ENCODE measurements around the gene GRAMD4. TPM values are rescaled to one million over a fixed set of nuclear protein-coding genes. Genes with fewer than 3 reads are reported as not detected.
A peak's percentile ranks its signal among the peaks of the same experiment; 100 is the strongest.

GRAMD4 gene
- polyA plus RNA-seq, 3 donors: 9.5 to 33.3 (median 12.6) TPM

GRCh38 chr22:46660604-46661201 lies 40.5 kb downstream of the GRAMD4 start:
- no peak overlapping the region for H3K4me3 Mint-ChIP-seq

GRCh38 chr22:46661221-46661851 lies 41.1 kb downstream of the GRAMD4 start:
- Histone ChIP-seq H2AFZ (ENCODE audit: insufficient read depth, low read depth, low read length, poor library complexity, severe bottlenecking) (no peak overlapping the region), H3K4me1 (ENCODE audit: control insufficient read depth in 1 of 2, insufficient read depth in 2 of 2, low read length in 2 of 2) (no peaks in the 10 kb centered on the region), H3K27me3 (ENCODE audit: control insufficient read depth in 2 of 2, insufficient read depth in 2 of 2, low read length in 2 of 2) (no peaks in the 10 kb centered on the region), H3K36me3 (replicated peaks in 1 of 2; ENCODE audit: control insufficient read depth in 1 of 2, insufficient read depth in 2 of 2, low read length in 2 of 2) (peaks cover 81 to 87% of the 10 kb centered on the region in 2 donors), H3K4me2 (replicated peaks; ENCODE audit: extremely low read depth, low read length, poor library complexity, severe bottlenecking) (no peak overlapping the region), H3K9ac (ENCODE audit: insufficient read depth, low read length, poor library complexity, severe bottlenecking) (no peak overlapping the region), H4K20me1 (ENCODE audit: insufficient read depth, low read length) (peaks cover 90% of the 10 kb centered on the region), H3K9me3 (replicated peaks in 1 of 2; ENCODE audit: control insufficient read depth in 1 of 2, insufficient read depth in 1 of 2, low read length in 2 of 2) (no peaks in the 10 kb centered on the region), H3K4me3 (replicated peaks in 1 of 3; ENCODE audit: low read depth in 2 of 3, low read length in 3 of 3) (no peak overlapping the region), H3K27ac (ENCODE audit: low read depth in 1 of 2, low read length in 2 of 2) (peak overlapping the region in 1 of 2 donors; percentile 8), H3K79me2 (ENCODE audit: insufficient read depth, low read length) (peaks cover 7% of the 10 kb centered on the region)
- Mint-ChIP-seq H3K27me3 (ENCODE audit: low read depth in 3 of 3) (no peaks in the 10 kb centered on the region), H3K27ac (peak overlapping the region in 1 of 7 donors; percentile 54), H3K4me3 (no peak overlapping the region), H3K4me1 (peaks cover 3% of the 10 kb centered on the region), H3K9me3 (peaks cover 0 to 2% (median 0%) of the 10 kb centered on the region in 7 donors), H3K36me3 (peaks cover 64 to 93% of the 10 kb centered on the region in 2 donors)
- TF ChIP-seq CTCF (IDR thresholded peaks at IDR 0.05): no peak
- DNase-seq: no peak
- 80% methylated on average over 18 of the region's 22 CpGs for WGBS (ENCODE audit: insufficient coverage)
- intact Hi-C loops (cut with micrococcal nuclease): no loop called here

More at GRCh38 chr22:46660604-46661201, 40.5 kb downstream of the GRAMD4 start:
- Histone ChIP-seq H3K9me3 (replicated peaks in 1 of 2; ENCODE audit: control insufficient read depth in 1 of 2, insufficient read depth in 1 of 2, low read length in 2 of 2) (no peaks in the 10 kb centered on the region), H3K79me2 (ENCODE audit: insufficient read depth, low read length) (peaks cover 12% of the 10 kb centered on the region), H3K4me3 (replicated peaks in 1 of 3; ENCODE audit: low read depth in 2 of 3, low read length in 3 of 3) (no peak overlapping the region), H3K27me3 (ENCODE audit: control insufficient read depth in 2 of 2, insufficient read depth in 2 of 2, low read length in 2 of 2) (no peaks in the 10 kb centered on the region), H3K4me1 (ENCODE audit: control insufficient read depth in 1 of 2, insufficient read depth in 2 of 2, low read length in 2 of 2) (no peaks in the 10 kb centered on the region), H2AFZ (ENCODE audit: insufficient read depth, low read depth, low read length, poor library complexity, severe bottlenecking) (no peak overlapping the region), H3K36me3 (replicated peaks in 1 of 2; ENCODE audit: control insufficient read depth in 1 of 2, insufficient read depth in 2 of 2, low read length in 2 of 2) (peaks cover 80 to 81% of the 10 kb centered on the region in 2 donors), H3K27ac (ENCODE audit: low read depth in 1 of 2, low read length in 2 of 2) (no peak overlapping the region), H3K9ac (ENCODE audit: insufficient read depth, low read length, poor library complexity, severe bottlenecking) (no peak overlapping the region), H3K4me2 (replicated peaks; ENCODE audit: extremely low read depth, low read length, poor library complexity, severe bottlenecking) (no peak overlapping the region), H4K20me1 (ENCODE audit: insufficient read depth, low read length) (peaks cover 96% of the 10 kb centered on the region)
- Mint-ChIP-seq H3K9me3 (peaks cover 0 to 2% (median 0%) of the 10 kb centered on the region in 7 donors), H3K27me3 (ENCODE audit: low read depth in 3 of 3) (peaks cover 0 to under 1% (median 0%) of the 10 kb centered on the region in 3 donors), H3K4me1 (peaks cover 3% of the 10 kb centered on the region), H3K27ac (peak overlapping the region in 1 of 7 donors; percentile 54), H3K36me3 (peaks cover 58 to 89% of the 10 kb centered on the region in 2 donors)
- TF ChIP-seq CTCF (IDR thresholded peaks at IDR 0.05): no peak
- WGBS (ENCODE audit: insufficient coverage): 35% methylated on average over 7 of the region's 11 CpGs
- intact Hi-C loops (cut with micrococcal nuclease): no loop called here
- DNase-seq: no peak

Data from CD14-positive monocyte (primary cell).